ENCODE measurements around the gene TMEM150A.
"Not testable (repeated sequence)": the region's sequence is repeated elsewhere in the genome, so short reads cannot be mapped to it uniquely, and the experiment has no call there.

DNA sequence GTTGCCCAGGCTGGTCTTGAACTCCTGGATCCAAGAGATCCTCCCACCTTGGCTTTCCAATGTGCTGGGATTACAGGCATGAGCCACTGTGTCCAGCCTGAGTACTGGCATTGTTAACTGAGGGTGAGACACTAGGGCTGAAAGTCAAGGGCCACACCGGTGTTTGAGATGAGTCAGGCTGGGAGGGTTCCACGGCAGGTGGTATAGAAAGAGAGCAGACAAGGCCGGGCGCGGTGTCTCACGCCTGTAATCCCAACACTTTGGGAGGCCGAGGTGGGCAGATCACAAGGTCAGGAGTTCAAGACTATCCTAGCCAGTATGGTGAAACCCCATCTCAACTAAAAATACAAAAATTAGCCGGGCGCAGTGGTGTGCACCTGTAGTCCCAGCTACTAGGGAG is 10.2 kb downstream of the TMEM150A start:
- TF ChIP-seq, protein P1, sequence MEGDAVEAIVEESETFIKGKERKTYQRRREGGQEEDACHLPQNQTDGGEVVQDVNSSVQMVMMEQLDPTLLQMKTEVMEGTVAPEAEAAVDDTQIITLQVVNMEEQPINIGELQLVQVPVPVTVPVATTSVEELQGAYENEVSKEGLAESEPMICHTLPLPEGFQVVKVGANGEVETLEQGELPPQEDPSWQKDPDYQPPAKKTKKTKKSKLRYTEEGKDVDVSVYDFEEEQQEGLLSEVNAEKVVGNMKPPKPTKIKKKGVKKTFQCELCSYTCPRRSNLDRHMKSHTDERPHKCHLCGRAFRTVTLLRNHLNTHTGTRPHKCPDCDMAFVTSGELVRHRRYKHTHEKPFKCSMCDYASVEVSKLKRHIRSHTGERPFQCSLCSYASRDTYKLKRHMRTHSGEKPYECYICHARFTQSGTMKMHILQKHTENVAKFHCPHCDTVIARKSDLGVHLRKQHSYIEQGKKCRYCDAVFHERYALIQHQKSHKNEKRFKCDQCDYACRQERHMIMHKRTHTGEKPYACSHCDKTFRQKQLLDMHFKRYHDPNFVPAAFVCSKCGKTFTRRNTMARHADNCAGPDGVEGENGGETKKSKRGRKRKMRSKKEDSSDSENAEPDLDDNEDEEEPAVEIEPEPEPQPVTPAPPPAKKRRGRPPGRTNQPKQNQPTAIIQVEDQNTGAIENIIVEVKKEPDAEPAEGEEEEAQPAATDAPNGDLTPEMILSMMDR (IDR thresholded peaks at IDR 0.05), result not testable (repeated sequence)
- not testable (repeated sequence) for TF ChIP-seq POLR2A, POLR2AphosphoS5 (IDR thresholded peaks at IDR 0.05)

All from sigmoid colon (tissue), 4 donors.